ENCODE results near the gene IFI27L1. TPM values are rescaled to one million over a fixed set of nuclear protein-coding genes. Genes with fewer than 3 reads are reported as not detected.

Gene IFI27L1
- total and polyA plus RNA-seq, 2 donors (not counting 1 experiment from before 2014, with no cell fraction given), result 6.5 to 6.7 TPM

- CTCF ChIA-PET, result interaction anchor here (1.1 to 2.6 kb wide), 4 partner anchors 49 to 57 kb away, joined by 3 to 10 read pairs (median 5); partner anchors contain the start of genes IFI27L2 and OTUB2
These were observed 1.1 kb upstream of the IFI27L1 start for GRCh38 chr14:94079891-94080620.

More at GRCh38 chr14:94079891-94080620, 1.1 kb upstream of the IFI27L1 start:
- H3K27ac ChIP-seq (ENCODE audit: low read length in 2 of 2), result peak overlapping the region; percentile 83 to 93
- H3K27ac Mint-ChIP-seq, result peak overlapping the region; percentile 97
- peaks cover 5% of the 10 kb centered on the region for H3K9me3 Mint-ChIP-seq (ENCODE audit: insufficient read depth)
- peak overlapping the region; percentile 93 for H3K9ac ChIP-seq (ENCODE audit: low read length)
- POLR2A ChIA-PET, result interaction anchor here (1.7 kb wide), 1 partner anchor 95 kb away, joined by 5 read pairs; no protein-coding TSS in a partner anchor
- peaks cover 3 to 7% (median 5%) of the 10 kb centered on the region in 3 donors for H3K9me3 ChIP-seq (ENCODE audit: control extremely low read depth in 1 of 3, control insufficient read depth in 2 of 3, insufficient read depth in 1 of 3, low read length in 2 of 3)
- peaks cover 73% of the 10 kb centered on the region for H3K79me2 ChIP-seq (ENCODE audit: control insufficient read depth, insufficient read depth, low read length)
- ATAC-seq (ENCODE audit: low read depth), result no peak
- intact Hi-C loops (cut with micrococcal nuclease), result loop anchor here (1.0 to 2.0 kb wide), 3 partner anchors 44 to 117 kb away; partner anchors contain the start of gene PPP4R4
- peak overlapping the region; percentile 74 to 99 (median 97) for H3K4me3 ChIP-seq (ENCODE audit: control extremely low read depth in 1 of 5, extremely low read depth in 1 of 5, insufficient read depth in 1 of 5, low read depth in 2 of 5, low read length in 4 of 5)
- H3K4me1 Mint-ChIP-seq, result peaks cover 52% of the 10 kb centered on the region
- peaks cover 50% of the 10 kb centered on the region for H4K20me1 ChIP-seq (ENCODE audit: control insufficient read depth, insufficient read depth, low read length, poor library complexity, severe bottlenecking)
- TF ChIP-seq EZH2 (IDR thresholded peaks at IDR 0.05; ENCODE audit: borderline replicate concordance, insufficient read depth, low read depth, low read length, poor library complexity, severe bottlenecking) (no peak), CTCF (IDR thresholded peaks at IDR 0.05) (no peak)
- H2AFZ ChIP-seq (ENCODE audit: insufficient read depth, low read depth, low read length, poor library complexity, severe bottlenecking), result peak overlapping the region; percentile 93
- H3K4me2 ChIP-seq (replicated peaks; ENCODE audit: low read depth, low read length, poor library complexity, severe bottlenecking), result peak overlapping the region; percentile 83
- WGBS (ENCODE audit: insufficient coverage), result 0% methylated on average over 13 of the region's 15 CpGs
- H3K27me3 ChIP-seq (replicated peaks in 1 of 4; ENCODE audit: control extremely low read depth in 1 of 4, control insufficient read depth in 3 of 4, insufficient read depth in 4 of 4, low read length in 3 of 4), result no peaks in the 10 kb centered on the region
- H3K36me3 ChIP-seq (replicated peaks in 1 of 2; ENCODE audit: control extremely low read depth in 1 of 2, control insufficient read depth in 1 of 2, extremely low read depth in 1 of 2, insufficient read depth in 2 of 2, low read length in 1 of 2), result peaks cover 5 to 27% of the 10 kb centered on the region in 2 experiments
- H3K27me3 Mint-ChIP-seq, result no peaks in the 10 kb centered on the region
- peak overlapping the region; percentile 97 for H3K4me3 Mint-ChIP-seq
- DNase-seq, result peak; percentile 46
- peaks cover 36 to 45% of the 10 kb centered on the region in 2 donors for H3K4me1 ChIP-seq (ENCODE audit: control insufficient read depth in 2 of 2, insufficient read depth in 2 of 2, low read length in 2 of 2)

Measured in B cell (primary cell).